GM21825 (cell line): ENCODE measurements around the gene NR2F6.
"Not testable (repeated sequence)": the region's sequence is repeated elsewhere in the genome, so short reads cannot be mapped to it uniquely, and the experiment has no call there.

Source experiments
- ATAC-seq: cut with Tn5 transposase; IDR thresholded peaks from one replicate; pipeline ENCODE4 v1.9.1; 2021; ENCODE audit warnings: mild to moderate bottlenecking, moderate library complexity; ENCODE audit not compliant: unreplicated experiment

NR2F6 gene

GRCh38 chr19:17245535-17245984 is at the start of gene NR2F6:
TSS of gene NR2F6 (minus strand) at chr19:17245919. CDS start at chr19:17245220, 699 bp downstream.
- no peak for ATAC-seq

GRCh38 chr19:17294051-17294891 is 48.6 kb upstream of the NR2F6 start:
- ATAC-seq, result no peak

- ATAC-seq, result no peak
Measured at GRCh38 chr19:17293605-17294004, 47.9 kb upstream of the NR2F6 start.

GRCh38 chr19:17292301-17293074 is 46.8 kb upstream of the NR2F6 start:
- peak; percentile 66 for ATAC-seq

GRCh38 chr19:17289489-17289888 is 43.8 kb upstream of the NR2F6 start:
- no peak for ATAC-seq

- no peak for ATAC-seq
Measured at GRCh38 chr19:17286752-17287151, 41.0 kb upstream of the NR2F6 start.

- no peak for ATAC-seq
Measured at GRCh38 chr19:17286263-17286662, 40.5 kb upstream of the NR2F6 start.

- ATAC-seq, result no peak
Measured at GRCh38 chr19:17285415-17286135, 39.9 kb upstream of the NR2F6 start.

GRCh38 chr19:17283504-17283996 is 37.8 kb upstream of the NR2F6 start:
- ATAC-seq, result no peak

GRCh38 chr19:17282488-17283125 is 36.9 kb upstream of the NR2F6 start:
- ATAC-seq, result peak; percentile 47

- ATAC-seq, result peak; percentile 29
Measured at GRCh38 chr19:17281391-17282304, 35.9 kb upstream of the NR2F6 start, which contains the start of gene ANKLE1. TSS of gene ANKLE1 (plus strand) at chr19:17281901. CDS start at chr19:17281921, 20 bp downstream.

- ATAC-seq, result no peak
Measured at GRCh38 chr19:17279436-17279835, 33.7 kb upstream of the NR2F6 start.

- no peak for ATAC-seq
Measured at GRCh38 chr19:17275441-17276175, 29.9 kb upstream of the NR2F6 start.

GRCh38 chr19:17274892-17275291 is 29.2 kb upstream of the NR2F6 start:
- ATAC-seq, result not testable (repeated sequence)

GRCh38 chr19:17268754-17269153 is 23.0 kb upstream of the NR2F6 start:
- no peak for ATAC-seq

- ATAC-seq, result peak; percentile 84
Measured at GRCh38 chr19:17266975-17267788, 21.5 kb upstream of the NR2F6 start, which contains the start of gene BABAM1. TSS of gene BABAM1 (plus strand) at chr19:17267443. CDS start at chr19:17268807, 1,364 bp downstream.

- ATAC-seq, result no peak
Measured at GRCh38 chr19:17266589-17266974, 20.9 kb upstream of the NR2F6 start.

GRCh38 chr19:17266026-17266425 is 20.3 kb upstream of the NR2F6 start:
- no peak for ATAC-seq
